ENCODE results near the gene C1orf35.

C1orf35 gene

DNA sequence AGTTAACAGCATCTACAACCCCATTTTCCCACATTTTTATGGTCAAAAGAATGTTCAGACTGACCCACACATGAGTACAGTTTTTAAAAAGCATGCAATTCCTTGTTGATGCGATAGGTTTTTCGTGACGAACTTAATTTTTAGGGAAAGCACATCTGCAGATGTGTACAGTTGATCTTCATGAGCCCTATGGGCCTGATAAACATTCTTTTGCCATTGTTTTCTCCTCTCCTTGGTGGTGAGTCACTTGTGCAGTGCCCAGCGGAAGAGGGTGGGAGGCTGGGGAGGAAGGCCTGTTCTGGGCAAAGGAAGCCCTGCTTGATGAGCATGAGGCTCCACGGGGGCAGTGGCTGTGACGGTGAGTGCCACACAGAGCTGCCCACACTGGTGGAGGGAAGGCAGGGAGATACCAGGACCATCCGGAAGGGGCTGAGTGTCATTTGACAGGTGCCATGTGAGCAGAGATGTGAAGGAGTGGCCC, 15.3 kb downstream of the C1orf35 start:
- Histone ChIP-seq H3K9me3 (ENCODE audit: severe bottlenecking) (no peaks in the 10 kb centered on the region), H3K4me3 (ENCODE audit: low read depth, low read length) (no peak overlapping the region), H3K27ac (no peak overlapping the region), H3K36me3 (peaks cover 3% of the 10 kb centered on the region), H3K27me3 (ENCODE audit: insufficient read depth, low read depth, severe bottlenecking) (no peaks in the 10 kb centered on the region)
- no peak for DNase-seq
- TF ChIP-seq, protein P1, sequence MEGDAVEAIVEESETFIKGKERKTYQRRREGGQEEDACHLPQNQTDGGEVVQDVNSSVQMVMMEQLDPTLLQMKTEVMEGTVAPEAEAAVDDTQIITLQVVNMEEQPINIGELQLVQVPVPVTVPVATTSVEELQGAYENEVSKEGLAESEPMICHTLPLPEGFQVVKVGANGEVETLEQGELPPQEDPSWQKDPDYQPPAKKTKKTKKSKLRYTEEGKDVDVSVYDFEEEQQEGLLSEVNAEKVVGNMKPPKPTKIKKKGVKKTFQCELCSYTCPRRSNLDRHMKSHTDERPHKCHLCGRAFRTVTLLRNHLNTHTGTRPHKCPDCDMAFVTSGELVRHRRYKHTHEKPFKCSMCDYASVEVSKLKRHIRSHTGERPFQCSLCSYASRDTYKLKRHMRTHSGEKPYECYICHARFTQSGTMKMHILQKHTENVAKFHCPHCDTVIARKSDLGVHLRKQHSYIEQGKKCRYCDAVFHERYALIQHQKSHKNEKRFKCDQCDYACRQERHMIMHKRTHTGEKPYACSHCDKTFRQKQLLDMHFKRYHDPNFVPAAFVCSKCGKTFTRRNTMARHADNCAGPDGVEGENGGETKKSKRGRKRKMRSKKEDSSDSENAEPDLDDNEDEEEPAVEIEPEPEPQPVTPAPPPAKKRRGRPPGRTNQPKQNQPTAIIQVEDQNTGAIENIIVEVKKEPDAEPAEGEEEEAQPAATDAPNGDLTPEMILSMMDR (IDR thresholded peaks at IDR 0.05; ENCODE audit: low read depth, low read length): no peak

DNA sequence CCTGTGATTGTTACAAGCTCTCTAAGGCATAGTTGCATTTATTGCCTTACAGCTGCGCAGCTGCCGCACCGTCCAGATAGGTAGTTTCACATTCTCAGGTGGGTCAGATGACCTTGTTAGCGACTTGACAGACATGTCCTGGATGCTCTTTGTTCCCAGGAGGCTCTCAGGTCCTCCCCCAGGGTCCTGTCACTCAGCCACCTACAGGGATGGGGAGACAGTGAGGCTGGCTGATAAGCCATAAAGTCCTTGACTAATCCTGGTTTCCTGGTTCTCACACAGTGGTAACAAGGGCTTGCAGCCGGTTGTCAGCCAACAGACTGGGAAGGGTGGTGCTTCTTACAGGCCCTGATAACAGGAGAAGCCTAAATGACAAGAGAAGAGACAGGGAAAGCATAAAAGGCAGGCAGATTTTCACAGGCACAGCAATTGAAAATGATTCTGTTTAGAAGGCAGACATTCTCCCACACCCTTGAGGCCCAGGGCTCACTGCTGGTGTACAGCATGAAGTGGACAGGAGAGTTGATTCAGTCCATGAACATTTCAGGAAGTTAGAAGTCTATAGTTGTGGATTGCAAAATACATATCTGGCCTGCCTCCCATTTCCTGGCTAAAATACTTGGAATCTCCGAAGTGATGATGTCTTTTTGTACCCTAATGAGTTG, 17.7 kb downstream of the C1orf35 start:
- Histone ChIP-seq H3K4me3 (ENCODE audit: low read depth, low read length) (no peak overlapping the region), H3K36me3 (peaks cover 3% of the 10 kb centered on the region), H3K9me3 (ENCODE audit: severe bottlenecking) (no peaks in the 10 kb centered on the region), H3K27me3 (ENCODE audit: insufficient read depth, low read depth, severe bottlenecking) (no peaks in the 10 kb centered on the region), H3K27ac (no peak overlapping the region)
- TF ChIP-seq, protein P1 (IDR thresholded peaks at IDR 0.05; ENCODE audit: low read depth, low read length): no peak
- peak; percentile 53 for DNase-seq

DNA sequence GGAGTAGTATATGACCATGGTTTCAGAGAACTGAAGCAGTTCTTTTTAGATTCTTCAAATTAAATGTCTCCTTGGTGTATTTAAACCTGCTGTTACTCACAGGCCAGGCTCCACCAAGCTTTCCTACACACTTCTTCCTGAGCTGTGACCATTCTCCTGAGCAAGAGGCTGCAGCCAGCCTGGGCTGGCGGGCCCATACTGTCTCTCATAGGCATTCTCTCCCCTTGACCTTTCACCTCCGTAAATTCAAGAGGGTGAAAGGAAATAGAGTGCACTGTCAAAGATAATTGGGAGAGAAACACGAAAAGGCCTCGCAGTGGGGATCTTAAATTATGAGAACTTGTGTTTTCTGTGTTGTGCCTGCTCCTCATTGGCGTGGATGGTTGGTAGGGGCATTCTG, 18.3 kb downstream of the C1orf35 start:
- Histone ChIP-seq H3K27ac (no peak overlapping the region), H3K9me3 (ENCODE audit: severe bottlenecking) (no peaks in the 10 kb centered on the region), H3K27me3 (ENCODE audit: insufficient read depth, low read depth, severe bottlenecking) (no peaks in the 10 kb centered on the region), H3K36me3 (peaks cover 3% of the 10 kb centered on the region), H3K4me3 (ENCODE audit: low read depth, low read length) (no peak overlapping the region)
- TF ChIP-seq, protein P1 (IDR thresholded peaks at IDR 0.05; ENCODE audit: low read depth, low read length): no peak
- DNase-seq: no peak

DNA sequence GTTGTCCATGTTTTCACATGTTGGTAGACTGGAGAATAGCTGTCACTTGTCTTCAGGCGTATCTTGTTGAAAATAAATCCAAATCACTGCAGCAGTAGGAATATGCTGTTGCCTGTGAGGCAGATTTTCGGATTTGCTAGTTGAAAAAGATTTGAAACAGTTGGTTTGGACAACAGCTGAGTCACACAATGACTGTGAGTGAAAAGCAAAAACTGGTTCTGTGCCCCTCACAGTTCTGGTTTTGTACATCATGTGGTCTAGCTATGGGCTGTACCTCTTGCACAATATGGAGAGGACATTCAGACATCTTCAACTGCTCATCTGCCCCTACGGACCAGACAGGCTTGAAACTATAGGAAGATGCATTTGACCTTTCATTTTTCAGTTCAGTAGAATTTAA, 18.8 kb downstream of the C1orf35 start:
- H3K4me3 ChIP-seq (ENCODE audit: low read depth, low read length): no peak overlapping the region
- no peaks in the 10 kb centered on the region for H3K27me3 ChIP-seq (ENCODE audit: insufficient read depth, low read depth, severe bottlenecking)
- H3K36me3 ChIP-seq: peaks cover 3% of the 10 kb centered on the region
- TF ChIP-seq, protein P1 (IDR thresholded peaks at IDR 0.05; ENCODE audit: low read depth, low read length): no peak
- no peak overlapping the region for H3K27ac ChIP-seq
- H3K9me3 ChIP-seq (ENCODE audit: severe bottlenecking): no peaks in the 10 kb centered on the region
- DNase-seq: no peak

DNA sequence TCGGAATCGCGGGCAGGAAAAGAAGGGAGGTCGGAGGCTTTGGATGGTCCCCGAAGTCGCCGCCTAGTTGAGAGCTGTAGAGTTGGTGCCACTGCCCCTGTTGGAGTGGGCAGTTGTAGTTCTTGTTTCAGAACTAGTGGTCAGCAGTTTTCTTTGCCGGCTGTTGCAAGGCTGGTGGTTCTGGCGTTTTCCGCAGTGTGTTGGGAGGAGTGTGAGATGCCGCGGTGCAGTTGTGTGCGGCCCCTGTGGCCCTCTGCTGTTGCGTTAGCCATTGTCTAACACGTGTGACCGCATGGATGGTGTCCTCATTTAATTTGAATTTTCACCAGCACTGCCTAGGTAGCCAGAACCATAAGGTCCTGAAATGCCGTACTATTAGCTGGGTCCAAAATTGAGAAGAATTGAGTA, 19.2 kb downstream of the C1orf35 start:
- TF ChIP-seq, protein P1 (IDR thresholded peaks at IDR 0.05; ENCODE audit: low read depth, low read length): no peak
- H3K27ac ChIP-seq: no peak overlapping the region; the same call in 1 of the 2 replicates
- no peaks in the 10 kb centered on the region for H3K27me3 ChIP-seq (ENCODE audit: insufficient read depth, low read depth, severe bottlenecking)
- peaks cover 3% of the 10 kb centered on the region for H3K36me3 ChIP-seq
- H3K4me3 ChIP-seq (ENCODE audit: low read depth, low read length): peak overlapping the region; percentile 85
- DNase-seq: no peak
- no peaks in the 10 kb centered on the region for H3K9me3 ChIP-seq (ENCODE audit: severe bottlenecking)

Measured in WERI-Rb-1 (cell line).